ENCODE results near the gene PER2.

- no peak for TF ChIP-seq EP300 (IDR thresholded peaks at IDR 0.05; ENCODE audit: low read length)
- no peak for TF ChIP-seq CTCF (IDR thresholded peaks at IDR 0.05 in 2 of 3, conservative IDR thresholded peaks at IDR 0.05 in 1 of 3; ENCODE audit: insufficient read depth in 2 of 3, low read depth in 1 of 3, low read length in 3 of 3)
- no peak for TF ChIP-seq CBX2 (IDR thresholded peaks at IDR 0.05; ENCODE audit: insufficient read depth, low read length, poor library complexity, severe bottlenecking)
- TF ChIP-seq RFX1 (IDR thresholded peaks at IDR 0.05): no peak
- no peak for TF ChIP-seq POLR2A (conservative IDR thresholded peaks at IDR 0.05)
Measured at GRCh38 chr2:238238311-238238765, 50.1 kb downstream of the PER2 start.

All from K562 (cell line).